ENCODE results near the gene GALT.

Gene GALT

DNA sequence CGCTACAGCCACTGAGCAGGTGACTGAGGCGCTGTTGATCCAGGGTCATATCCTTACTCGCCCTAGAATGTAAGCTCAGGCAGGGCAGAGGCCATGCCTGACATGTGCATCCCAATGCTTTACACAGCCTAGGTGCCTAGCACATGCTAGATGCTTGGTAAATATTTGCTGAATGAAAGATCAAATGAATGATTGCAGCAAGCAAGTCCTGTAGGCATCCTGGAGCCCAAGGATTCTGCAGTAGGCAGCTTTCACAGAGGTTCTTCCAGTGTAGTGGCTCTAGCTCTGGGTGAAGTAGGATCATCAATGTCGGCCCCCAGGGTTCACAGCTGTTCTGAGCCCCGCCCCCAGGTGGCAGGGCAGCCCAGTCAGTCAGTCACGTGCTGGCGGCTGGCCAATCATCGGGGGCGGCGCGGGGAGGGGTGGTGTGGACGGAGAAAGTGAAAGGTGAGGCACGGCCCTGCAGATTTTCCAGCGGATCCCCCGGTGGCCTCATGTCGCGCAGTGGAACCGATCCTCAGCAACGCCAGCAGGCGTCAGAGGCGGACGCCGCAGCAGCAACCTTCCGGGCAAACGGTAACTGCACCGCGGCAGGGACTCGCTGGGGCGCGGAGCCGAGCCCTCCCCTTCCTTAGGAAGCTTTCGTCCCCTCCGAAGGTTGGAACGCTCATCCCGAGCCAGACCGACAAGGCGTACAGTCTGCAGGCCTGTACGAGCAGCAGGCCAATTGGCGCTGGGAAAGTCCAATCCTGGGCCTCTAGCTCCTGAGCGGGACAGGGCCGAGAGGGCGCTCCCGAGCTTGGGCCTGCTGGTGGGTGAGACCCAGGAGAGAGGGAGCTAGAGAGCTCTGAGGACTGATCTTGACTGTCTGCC is at the start of gene GALT:
GALT (plus strand) TSS at position 465 of the 873 bp plus-strand sequence; CDS start at position 495, 30 bp downstream.
- DNase-seq = peak; percentile 97

DNA sequence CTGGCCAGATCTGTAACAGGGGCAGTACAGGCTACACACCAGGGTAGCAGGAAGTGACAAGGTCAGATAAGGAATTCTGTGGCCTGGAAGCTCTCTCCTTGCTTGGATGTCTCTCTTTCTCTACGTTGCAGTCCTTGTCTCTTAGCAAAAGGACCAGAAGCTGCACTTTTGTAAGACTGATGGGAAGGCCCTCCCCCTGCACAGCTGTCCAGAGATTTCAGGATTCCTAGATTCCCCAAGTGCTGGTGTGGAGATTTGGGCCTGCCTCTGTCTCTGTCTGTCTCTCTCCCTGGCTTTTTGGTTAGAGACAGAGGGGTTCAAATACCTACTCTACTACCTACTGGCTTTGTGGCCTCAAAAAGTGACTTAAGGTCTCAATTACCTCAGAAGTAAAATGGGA is 46.9 kb upstream of the GALT start:
- DNase-seq = no peak

DNA sequence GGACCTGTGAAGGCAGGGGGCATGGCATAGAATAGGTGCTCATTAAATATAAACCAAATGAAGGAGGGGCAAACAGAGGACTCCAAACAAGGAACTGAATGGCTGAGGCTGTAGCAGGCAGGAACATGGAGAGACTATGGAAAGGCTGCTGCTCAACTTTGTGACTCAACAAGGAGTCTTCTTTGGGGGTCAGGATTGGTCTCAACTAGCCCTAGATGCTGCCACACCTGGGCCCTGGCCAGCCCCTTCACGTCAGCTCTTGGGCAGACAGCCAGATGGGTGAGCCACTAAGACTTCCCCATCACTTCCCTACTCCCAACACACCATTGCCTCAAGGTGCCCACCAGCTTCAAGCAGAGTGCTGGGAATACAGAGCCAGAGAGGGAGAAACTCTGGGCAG is 45.6 kb upstream of the GALT start:
- no peak for DNase-seq

DNA sequence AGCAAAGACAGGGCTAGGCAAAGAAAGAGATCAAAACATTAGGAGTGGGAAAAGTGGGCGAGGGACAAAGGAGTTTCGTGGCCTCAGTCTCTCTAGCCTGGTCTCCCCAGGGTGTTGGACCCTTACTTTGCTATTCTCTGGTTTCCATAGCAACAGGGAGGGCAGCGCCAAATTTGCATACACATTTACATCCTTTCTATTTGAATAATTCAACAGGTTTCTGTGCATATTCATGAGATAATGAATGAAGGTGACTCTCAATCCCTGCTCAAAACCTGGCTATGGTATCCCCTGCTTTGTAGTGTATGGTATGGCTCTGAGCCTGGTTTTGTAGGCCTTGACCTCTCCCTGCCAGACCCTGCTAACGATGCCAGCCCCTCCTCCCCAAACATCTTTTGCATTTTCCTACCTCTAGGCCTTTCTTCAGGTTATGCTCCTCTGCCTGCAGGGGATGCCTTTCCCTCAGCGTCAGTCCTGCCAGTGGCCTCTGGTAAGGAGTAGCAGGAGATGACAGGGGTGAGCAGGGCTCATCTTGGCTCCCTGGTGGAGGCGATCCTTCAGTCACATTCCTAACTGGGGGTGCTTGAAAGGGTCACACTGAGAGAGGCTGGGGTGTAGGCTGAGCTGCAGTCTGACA is 44.4 kb upstream of the GALT start:
- no peak for DNase-seq

DNA sequence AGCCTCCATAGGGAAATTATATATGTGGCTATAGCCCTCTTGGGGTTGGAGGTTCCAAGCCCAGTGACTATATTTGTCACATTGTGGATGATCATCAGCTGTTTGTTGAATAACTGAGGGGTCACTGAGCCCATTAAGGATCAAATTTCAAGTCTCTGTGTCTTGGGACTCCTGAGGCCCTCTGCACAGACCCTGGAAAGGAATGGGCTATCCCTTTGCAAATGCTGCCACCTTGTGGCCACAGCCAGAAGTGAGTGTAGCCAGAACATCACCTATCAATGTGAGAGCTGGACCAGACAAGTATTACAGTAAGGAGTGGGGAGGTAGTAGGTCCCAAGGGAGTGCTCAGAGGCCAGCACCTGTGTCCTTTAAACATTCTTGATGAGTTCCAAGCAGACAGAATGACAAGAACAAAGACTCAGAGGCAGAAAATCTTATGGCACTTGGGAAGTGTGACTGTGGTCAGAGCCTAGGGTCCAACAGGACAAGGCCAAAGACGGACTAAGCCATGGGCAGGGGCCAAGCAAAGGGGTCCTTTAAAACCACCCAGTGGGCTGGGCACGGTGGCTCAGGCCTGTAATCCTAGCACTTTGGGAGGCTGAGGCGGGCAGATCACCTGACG is 42.8 kb upstream of the GALT start:
- DNase-seq = peak; percentile 83

DNA sequence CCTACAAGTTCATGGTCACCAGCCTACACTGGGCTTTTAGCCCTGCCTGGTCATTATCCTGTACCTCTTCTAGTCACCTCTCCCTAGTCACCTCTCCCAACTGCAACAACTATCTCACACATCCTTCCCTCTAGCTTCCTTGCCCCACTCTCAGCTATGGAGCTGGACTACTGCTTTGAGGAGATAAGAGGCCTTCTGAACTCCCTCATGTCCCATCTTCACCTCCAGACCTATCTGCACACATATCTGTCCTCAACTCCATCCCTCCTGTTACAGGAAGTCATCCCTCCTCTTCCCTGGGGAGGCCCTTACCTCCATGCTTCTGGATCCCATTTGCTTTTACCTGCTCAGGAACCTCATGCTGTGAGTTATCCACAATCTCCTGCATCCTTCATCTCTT is 40.3 kb upstream of the GALT start:
- no peak for DNase-seq

DNA sequence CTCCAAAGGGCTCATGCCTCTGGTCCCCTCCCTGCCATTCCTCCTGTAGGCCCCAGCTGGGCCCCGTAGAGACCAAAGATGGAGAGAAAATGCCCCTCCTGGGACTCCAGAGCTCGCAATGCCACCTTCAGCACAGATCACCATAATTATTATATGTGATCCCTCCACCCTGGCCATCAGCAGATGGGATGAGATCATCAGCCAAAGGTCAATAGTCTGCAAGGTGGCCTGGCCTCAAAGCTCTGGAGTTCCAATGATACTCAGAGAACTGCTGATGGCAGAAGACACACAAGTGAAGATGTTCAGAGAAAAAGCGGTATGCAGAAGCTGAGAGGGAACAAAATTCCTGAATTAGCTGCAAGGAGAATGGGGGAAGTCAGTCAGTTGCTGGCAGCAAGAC is 39.6 kb upstream of the GALT start:
- no peak for DNase-seq

DNA sequence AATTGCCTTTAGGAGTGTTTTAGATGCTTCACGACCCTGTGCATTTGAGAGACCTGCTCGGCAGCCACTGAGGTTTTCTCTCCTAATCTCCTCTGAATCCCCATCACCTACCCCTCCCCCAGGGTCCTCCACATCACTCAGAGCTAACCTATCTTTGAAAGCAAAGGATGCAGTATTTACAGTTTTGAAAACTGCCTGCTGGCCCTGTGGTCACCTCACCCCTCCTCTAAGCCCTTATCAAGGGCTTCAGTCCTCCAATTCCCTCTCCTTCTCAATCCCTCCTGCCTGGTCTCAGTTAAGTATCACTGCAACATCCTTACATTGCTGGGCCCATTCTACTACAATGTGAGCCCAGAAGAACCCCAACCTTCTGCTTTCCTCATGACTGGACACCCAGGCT is 39.1 kb upstream of the GALT start:
- no peak for DNase-seq

DNA sequence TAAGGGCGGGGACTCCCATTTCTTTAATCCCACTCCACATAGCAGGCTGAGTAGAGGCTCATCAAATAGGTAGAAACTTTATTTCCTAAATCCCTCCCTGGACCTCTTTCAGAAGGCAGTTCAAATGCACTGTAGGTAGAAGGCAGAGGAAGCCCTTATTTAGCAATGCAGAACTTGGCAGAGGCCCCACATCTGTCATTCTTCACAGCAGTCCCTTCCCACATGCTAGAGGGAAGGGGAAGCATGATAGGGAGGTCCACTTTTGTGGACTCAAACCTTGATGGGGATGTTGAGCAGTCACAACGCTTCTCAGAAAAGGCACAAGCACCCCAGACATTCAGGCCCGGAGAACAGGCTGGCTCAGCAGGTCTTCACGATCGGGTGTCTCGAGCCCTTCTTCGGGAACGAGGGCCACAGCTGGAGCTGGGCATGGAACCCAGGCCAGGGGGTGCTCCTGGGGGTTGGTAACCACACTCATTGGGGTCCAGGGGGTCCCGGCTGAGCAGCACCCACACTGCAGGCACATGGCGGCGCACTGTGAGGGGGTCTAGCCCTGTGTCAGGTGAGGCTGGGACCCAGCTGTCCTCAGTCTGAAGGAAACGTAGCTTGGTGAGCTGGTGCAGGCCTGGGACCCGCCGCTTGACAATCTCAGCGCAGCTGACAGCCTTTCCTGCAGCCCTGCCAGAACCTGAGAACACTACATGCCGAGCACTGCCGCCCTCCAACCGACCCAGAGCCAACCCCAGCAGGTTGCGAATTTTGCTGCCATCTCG is 35.9 kb upstream of the GALT start:
- no peak for DNase-seq

DNA sequence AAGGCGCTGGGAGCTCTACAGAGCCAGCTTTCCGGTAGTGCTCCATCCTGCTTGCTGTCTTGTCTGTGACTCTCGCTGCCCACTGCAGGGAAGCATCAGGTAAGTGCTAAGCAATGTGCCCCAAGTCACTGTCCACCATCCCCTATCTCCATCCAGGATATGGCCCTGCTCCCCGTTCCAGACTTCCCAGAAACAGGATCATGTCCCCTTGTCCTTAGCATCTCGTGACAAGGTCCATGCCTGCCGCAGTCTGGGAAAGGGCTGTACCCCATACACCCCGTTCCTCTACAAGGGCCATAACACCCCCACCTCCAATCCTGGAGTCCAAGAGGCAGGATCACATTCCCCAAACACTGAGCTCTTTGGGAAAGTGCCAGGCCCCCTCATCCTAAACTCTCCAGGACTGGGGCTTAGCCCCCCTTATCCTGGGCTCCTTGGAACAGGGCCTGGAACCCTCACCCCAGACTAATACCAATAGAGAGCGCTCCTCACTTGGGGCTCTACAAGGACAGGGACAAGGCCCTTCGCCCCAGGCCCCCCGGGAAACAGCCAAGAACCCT is 35.1 kb upstream of the GALT start:
- no peak for DNase-seq

DNA sequence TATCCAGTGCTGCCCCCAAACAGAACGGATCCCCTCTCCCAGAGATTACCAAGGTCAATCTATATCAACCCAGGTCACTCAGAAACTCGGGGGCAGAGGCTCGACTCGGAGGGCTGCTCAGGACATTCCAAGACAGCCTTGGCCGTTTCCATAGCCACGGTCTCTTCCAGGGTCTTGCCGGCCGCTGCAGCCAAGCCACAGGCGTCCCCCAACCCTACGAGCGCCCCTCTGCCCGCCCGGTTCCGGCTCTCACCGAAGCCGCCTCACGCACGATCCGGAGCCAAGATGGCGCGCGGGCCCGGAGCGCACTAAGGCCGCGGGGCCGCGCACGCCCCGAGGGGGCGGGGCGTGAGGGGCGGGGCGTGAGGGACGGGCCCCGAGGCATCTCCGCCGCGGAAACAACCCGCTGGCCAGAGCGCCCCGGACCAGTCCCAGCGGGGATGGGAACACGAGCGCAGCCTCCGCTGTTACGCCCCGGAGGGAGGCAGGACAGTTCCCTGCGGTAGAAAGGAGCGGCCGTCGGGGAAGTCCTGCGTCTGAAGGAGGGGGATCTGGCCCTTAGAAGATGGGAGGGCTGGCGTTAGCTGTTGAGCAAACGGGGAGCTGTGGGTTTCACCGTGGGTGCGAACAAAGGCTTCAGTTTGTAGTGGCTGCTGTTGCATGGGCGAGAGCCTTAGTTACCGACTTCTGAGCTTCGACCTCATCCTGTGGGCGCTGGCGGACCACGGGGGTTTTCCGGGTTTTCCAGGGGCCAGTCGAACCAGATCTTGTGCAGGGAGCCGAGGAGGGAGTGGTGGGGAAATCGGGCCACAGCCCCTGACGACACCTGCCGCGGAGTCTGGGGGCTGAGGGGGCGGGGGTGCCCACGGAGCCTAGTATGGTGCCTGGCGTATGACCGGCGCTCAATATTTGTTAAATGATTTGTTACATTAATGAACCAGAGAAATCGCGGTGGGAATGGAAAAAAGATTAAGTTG is 34.4 kb upstream of the GALT start, which contains the start of gene RPP25L:
RPP25L (minus strand) TSS at position 287 of the 977 bp plus-strand sequence. CDS start 801 bp downstream, outside the sequence.
- DNase-seq = peak; percentile 82

DNA sequence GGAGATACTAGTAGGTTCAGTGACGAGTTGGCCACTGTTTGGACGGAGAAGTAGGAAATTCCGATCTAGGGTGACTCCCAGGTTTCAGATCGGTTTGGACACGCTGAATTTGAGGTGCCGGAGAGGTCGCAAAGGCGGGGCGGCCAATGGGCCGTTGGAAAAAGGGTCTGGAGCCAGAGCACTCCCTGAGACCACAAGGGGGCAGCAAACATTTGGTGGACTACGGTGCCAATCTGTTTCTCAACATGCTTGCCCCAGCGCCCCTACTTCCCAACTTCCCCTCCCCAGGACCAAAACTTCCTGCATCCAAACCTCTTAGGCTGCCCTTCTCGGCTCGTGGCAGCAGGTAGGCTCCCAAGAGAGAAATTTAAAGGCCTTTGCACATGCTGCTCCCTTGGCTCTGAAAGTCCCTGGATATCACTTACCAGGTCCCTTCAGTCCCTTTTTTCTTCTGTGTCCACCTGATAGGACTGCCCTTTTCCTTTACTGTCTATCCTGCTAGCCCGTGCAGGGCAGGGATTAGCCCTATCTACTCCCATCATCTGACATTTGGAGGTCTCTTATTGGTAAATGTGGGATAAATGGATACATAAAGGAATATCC is 33.6 kb upstream of the GALT start:
- DNase-seq = peak; percentile 71

DNA sequence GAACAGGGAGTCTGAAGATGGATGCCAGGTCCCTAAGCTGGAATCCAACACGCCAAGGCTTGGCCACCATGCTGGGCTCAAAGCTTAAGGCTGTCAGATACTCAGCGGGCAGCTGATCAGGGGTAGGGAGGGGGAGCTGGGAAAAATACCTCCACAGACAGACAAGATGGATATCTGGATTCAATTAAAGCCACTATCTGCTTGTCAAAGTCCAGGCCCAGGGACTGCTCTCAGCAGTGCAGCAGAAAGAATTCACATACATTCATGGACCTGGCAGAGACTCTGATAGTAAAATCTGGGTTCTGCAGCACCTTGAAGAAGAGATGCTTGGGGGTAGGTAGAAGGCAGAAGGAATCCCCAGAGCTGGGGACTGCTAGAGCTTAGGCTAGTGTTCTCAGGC is 31.3 kb upstream of the GALT start:
- DNase-seq = no peak

DNA sequence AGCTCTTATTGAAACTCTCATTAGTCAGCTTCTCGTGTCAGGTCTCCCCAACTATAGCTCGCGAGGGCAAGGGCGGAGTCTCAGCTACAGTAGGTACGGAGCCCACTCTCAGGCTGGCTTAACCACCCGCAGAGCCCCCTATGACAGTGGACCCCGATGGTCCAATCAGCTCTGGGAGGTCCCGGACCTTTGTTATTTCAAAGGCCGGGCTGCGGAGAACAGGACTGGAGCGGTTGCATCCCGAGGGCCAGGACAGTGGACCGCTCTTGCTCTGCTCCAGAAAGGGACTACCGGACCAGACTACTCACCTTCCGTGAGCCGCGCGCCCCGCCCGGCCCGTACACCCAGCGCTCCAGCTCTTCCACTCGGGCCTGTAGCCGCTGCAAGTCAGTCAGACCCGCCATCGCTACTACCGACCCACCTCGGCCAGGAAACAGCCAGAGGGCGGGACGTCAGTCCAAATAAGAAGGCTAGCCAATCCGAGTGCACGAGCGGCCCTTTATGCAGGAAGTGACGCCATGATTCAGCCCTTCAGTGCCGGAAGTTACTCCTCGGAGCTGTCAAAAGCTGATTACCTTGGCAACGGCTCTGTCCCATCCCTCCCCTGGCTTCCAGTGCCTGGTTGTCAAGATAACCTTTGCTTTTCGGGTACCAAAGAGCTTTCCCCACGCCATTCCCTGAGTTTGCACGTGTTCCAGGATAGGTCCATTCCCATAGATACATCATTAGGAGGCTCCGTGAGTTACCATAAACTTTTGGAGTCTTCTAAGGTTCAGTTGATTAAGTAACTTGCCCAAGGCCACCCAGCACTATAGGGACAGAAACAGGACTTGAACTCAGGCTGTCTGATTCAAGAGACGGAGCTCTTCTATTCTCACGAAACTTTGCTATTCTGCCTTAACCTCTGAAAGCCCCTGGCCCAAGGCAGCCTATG is 26.1 kb upstream of the GALT start, which contains the start of gene DCTN3:
DCTN3 (minus strand) TSS at position 435 of the 934 bp plus-strand sequence; CDS start at position 404, 31 bp downstream.
- DNase-seq = peak; percentile 92

DNA sequence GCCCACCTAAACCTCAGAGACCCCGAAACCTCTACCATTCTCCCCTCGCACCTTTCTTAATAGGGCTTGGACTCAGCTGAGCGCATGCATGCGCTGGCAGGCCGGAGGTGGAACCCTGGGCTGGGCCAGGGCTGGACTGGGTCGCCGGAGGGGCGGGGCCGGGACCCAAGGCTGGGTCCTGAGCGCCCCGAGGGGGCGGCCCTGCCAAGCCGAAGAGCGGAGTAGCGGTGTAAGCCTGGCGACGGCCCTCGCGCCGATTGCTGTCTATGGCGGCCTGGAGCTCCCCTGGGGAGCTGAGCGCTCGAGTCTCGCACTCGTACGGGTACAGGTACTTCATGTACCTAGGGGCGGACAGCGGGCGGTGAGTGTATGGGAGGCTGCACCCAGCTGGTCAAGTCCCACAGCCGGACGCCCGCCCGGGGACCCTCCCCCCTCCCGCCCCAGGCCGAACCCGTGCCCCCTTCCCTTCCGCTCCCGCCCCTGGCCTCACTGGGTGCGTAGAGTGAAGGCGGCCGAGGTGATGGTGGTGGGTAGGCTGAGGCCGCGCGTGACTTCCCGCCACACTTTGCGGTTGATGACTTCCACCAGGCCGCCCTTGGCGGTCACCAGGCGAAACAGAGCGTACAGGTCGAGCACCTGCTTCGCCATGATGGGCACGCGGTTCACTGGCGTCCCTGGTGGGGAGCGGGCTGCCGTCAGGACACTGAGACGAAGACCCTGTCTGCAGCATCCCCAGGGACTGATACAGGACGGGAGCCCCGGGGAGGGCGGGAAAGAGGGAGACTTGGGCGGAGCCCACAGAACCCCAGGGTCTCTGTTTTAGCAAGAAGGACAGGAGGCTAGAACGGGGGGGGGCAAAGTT is 22.9 kb upstream of the GALT start:
- DNase-seq = peak; percentile 12

DNA sequence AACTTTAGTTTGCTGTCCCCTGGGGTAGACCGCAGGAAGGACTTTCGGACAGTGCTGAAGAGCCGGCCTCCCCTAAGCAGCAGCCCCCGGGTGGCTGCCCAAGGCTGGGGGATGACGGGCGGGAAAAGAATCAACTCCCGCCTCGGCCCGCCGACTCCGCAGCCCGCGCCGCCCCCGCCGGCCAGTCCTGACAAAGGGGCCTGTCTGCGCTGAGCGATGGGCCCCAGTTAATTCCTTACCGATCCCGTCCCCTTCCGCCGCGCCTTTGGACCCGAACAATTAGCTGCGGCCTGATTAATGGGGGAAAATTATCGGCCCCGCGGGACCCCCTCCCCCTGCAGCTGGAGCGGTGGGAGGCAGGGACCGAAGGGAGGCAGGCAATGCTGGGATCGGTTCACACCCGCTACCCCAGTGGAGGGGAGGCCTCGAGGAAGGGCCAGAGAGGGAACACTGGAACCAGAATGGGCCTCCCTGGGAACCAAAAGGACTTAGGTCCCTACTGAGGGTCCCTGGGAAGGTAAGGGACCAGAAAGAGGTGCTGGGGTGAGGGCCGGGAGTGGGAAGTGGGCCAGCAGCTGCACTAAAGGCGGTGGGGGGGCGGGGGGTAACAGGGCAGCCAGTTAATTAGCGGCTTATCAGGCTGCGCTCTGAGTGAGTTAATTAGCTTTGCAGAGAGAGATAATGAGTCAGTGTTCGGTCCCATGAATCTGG is 21.8 kb upstream of the GALT start:
- no peak for DNase-seq

DNA sequence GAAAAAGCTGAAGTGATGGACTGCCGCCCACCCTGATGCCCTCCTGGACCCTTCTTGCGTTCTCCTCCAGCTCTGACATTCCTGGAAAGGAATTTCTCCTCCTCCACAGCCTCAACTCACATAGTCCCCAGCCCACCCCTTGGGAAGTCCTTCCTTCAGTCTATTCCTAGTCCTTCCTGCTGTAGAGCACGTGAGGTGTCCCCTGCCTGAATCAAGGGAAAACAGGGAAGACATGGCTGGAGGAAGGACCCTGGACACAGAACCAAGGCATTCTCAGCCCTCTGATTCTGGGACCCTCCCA is 21.3 kb upstream of the GALT start:
- DNase-seq = no peak

Data from activated naive CD4-positive, alpha-beta T cell treated with Interleukin-2 at 50 U/mL for 16 hours (primary cell).